NCI-H524 (cell line): ENCODE measurements around the gene PKIB.

Experiments
- DNase-seq, 2 experiments: peaks; one replicate each; lab custom pipeline; 2025; lab: John Stamatoyannopoulos, UW

The PKIB gene

GRCh38 chr6:122666418-122666817, 56.2 kb downstream of the PKIB start:
- DNase-seq: no peak

DNA sequence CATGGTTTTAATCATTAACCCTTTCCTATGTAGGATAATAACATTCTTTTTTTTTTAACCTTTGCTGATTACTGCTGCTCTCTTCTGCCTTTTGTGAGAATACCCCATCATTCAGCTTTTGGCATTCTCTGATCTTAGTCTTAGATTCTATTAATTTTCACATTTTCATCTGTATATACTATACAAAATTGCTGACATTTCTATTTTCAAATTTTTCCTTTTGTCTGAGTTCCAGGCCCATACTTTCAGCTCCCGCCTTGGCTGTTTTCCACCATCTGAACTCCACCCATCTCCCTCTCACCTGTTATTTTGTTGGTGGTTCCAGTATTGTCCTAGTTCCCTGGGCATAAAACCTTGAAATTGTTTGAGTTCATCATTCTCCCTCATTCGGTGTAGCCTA, 59.2 kb downstream of the PKIB start:
- no peak for DNase-seq

GRCh38 chr6:122669868-122670267, 59.7 kb downstream of the PKIB start:
- no peak for DNase-seq

DNA sequence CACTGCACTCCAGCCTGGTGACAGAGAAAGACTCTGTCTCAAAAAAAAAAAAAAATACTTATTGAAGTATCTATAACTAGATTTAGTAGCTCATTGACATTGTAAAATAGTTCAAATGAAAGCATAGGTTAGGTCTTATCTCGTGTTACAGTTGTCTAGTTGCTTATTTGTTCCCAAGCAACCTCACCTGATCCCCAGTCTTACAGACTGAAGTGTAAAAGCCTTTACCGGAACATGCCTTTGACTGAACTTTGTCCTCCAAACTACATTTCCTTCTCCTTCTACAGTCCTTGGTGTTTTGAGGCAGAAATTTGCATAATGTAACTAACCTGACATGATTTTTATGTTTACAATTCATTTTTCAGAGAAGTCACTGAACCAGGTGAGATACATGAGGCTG, 61.0 kb downstream of the PKIB start:
- no peak for DNase-seq

DNA sequence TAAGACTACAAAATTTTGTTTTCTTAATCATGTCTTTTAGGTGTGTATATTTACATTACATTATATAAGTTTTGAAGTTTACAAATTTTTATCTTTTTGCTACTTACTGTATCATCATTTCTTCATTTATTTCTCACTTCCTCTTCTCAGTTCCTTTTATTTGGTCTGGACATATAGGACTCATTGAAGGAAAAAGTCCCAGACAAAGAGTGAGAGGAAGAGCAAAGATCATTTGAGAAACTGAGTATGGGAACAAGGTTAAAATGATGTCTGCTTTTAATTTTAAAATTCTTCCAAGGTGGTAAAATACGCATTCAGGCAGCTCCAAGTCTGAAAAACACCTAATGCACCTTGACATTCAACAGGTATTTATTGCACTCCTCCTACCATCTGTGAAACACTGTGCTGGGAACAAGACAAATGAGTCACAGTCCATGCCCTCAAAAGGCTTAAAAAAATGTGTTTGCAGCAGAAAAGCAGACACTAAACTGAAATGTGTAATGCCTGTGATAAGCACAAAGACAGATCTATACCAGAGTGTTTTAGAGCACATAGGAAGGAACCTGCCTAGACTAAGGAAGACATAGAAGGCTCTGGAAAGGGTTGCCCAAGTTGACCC, 63.2 kb downstream of the PKIB start:
- DNase-seq: no peak

DNA sequence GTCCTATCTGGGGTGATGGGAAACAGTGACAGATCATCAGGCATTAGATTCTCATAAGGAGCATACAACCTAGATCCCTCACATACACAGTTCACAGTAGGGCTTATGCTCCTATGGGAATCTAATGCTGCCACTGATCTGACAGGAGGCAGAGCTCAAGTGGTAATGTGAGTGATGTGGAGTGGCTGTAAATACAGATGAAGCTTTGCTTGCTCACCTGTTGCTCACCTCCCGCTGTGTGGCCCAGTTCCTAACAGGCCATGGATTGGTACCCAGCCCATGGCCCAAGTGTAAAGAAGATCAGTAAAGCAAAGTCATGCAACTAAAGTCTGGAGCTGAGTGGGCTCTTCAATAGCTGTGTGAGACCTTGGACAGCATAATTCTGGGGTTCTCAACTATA, 65.9 kb downstream of the PKIB start:
- DNase-seq: no peak

GRCh38 chr6:122676688-122677087, 66.5 kb downstream of the PKIB start:
- no peak for DNase-seq

GRCh38 chr6:122677406-122677805, 67.2 kb downstream of the PKIB start:
- DNase-seq: no peak

- DNase-seq: no peak
These were observed 68.6 kb downstream of the PKIB start for GRCh38 chr6:122678841-122679240.

DNA sequence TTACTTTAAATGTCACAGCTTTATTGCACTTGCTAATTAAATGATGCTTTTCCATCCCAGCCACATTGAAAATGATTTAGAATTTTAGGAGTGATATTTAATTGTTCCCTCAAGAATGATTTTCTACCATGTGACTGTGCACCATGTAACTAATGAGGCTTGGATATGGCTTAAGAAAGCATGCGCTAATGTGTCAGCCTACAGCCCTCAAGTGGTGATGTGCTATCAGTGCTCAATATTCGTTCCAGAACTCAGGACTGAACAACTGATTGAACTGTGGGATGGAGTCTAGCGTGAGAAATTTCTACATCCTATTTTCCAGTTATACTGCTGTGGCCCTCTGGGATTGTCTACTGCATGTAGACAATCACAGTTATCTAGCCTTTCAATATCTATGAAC, 71.5 kb downstream of the PKIB start:
- peak in 1 of 2 experiments; percentile 2 for DNase-seq

GRCh38 chr6:122683989-122684651, 73.9 kb downstream of the PKIB start:
- DNase-seq: no peak

DNA sequence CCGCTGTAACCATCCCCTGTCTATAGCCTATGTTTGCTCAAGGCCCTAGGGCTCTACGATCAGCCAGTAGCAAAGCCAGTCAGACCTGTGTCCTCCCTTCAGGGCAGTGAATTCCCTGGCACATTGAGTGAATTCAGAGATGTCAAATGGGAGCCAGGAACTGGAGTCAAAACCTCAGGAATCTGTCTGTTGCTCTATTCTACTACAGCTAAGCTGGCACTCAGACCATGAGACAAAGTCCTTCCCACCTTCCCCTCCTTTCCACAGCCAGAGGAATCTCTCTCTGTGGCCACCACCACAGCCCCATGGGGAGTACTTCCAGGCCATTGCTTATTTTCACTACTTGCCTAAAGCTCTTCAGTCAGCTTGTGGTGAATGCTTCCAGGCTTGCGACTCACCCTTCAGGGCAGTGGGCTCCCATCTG, 82.0 kb downstream of the PKIB start:
- DNase-seq: no peak

DNA sequence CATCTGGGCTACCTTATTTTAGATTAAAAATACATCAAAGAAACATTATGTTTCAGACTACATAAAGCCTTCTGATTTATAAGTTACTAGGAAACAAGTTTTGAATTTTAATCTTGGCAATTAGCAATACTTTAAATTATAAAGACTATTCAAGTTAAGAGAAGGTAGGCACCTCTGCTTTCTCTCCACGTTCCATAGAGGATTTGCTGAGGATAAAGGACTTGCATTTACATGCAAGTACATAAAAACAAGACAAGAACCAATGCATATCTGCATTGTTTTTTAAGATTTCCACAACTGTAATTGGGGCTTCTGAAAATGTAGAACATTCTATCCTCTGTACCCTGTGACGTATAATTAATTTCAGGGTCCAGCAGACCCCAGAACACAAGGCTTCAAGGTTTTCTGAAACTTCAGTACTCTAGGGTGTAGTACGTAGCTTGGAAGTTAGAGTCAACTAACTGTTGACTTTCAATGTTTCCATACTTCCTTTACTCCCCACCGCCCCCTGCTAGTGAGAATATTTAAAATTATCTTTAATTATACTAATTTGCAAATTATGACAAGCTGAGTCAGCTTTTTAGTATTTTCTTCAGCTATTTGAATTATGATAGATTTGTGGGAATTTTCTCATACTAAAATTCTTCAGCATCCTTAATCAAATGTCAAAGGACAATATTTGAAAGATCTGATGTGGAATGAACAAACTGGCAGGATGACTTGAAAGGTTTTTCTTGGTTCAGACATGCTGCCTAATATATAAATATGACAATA, 82.8 kb downstream of the PKIB start:
- no peak for DNase-seq

GRCh38 chr6:122694075-122694474, 83.9 kb downstream of the PKIB start:
- no peak for DNase-seq

DNA sequence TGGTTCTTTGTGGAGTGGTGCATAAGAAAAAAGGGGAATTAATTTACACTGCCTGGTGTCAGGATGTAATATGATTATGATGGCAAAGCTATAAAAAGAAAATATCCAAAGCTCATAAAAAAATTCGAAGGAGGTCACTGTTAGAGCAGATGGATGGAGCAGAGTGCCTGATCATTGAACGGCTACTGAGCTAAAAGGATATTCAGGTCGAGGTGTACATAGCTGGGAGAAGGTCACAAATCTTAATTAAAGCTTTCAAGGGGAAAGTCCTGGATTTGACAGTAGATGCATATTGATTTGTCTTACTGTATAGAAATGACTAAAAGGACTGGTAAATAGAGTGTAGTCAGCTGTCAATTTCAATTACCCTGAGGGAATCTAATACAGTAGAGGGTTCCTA, 84.4 kb downstream of the PKIB start:
- DNase-seq: no peak

DNA sequence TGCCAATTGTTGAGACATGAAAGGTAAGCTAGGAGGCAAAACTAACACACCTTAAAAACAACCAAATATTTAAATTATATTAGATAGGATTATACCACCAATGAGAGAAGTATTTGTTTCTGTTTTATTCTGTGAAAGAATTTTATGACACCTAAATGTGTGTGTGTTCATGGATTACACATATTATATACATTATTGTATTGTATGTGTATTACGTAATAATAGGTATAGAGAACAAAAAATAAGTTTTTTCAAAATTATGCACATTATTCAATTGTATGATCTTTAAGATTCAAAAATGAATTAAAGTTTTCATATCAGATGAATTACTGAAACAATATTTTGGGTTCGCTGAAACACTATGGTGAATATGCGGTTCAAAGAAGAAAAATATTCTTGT, 85.0 kb downstream of the PKIB start:
- no peak for DNase-seq

DNA sequence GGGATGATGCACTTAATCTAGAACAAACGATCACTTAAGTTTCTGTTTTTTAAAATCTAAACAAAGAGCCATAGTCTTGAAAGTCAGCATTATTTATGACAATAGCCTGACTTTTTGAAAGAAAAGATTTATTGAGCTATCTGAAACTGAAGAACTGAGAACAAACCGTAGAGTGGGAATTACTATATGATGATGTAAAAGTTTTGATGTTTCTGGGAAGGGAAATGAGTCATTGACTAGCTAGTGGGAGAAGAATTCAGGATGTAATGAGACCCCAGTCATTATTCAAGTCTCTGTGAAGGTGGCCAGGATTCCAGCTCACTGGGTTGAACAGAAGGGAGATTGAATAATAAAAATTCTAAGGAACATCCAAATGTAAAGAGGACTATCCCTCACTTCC, 85.9 kb downstream of the PKIB start:
- no peak for DNase-seq

DNA sequence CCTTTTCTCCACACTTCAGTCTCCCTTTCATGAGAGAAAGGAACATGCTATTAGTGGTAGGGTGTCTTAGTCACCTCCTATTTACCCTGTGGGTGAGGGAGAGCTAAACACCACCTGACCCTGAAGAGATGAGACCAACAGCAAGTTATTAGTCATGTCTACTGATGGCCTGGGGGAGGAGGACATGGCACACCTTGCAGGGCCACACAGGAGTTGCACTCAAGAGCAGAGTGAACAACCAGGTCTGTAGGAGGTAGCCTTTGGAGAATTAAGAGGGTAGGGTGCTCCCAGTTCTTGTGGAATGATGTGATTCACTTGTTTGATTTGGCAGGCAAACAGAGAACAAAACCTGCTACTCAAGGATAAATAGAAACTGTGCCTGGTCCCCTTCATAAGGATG, 86.6 kb downstream of the PKIB start:
- no peak for DNase-seq

GRCh38 chr6:122697458-122697857, 87.3 kb downstream of the PKIB start:
- no peak for DNase-seq

- DNase-seq: no peak
These were observed 91.5 kb downstream of the PKIB start for GRCh38 chr6:122701666-122702065.

DNA sequence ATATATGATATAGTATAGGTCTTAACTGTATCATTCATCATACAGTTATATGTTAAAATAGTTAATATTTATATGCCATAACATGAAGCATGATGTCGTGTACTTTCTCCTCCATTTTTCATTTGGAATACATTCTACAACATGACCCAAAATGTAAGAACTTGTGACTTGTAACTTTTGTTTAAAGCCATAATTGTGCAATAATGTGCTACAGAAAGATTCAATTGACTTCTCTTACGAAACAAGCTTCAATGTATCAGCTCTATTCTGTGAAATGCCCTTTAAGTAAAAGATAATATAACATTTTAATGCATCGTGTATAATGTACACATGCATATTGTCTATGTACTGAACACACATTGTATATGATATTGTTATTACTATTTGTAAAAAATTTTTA, 92.6 kb downstream of the PKIB start:
- DNase-seq: no peak

GRCh38 chr6:122704066-122704465, 93.9 kb downstream of the PKIB start:
- DNase-seq: no peak

GRCh38 chr6:122709922-122710512, 99.8 kb downstream of the PKIB start:
- DNase-seq: no peak
